GM18951 (cell line): ENCODE data around the gene EHMT2.
"Not testable (repeated sequence)": the region's sequence is repeated elsewhere in the genome, so short reads cannot be mapped to it uniquely, and the experiment has no call there.

ENCODE experiments used
- POLR2A ChIP-seq: IDR thresholded peaks from 4 replicates; pipeline ENCODE4 v1.6.1; 2011; ENCODE audit warnings: mild to moderate bottlenecking; ENCODE audit not compliant: insufficient read length, insufficient read depth; ENCODE audit errors: extremely low read depth
- in situ Hi-C: fragments of 300-500 bp; cut with MboI; formaldehyde crosslinking; loops from one replicate; pipeline ENCODE4 v1.12.0; 2022; ENCODE audit warnings: low sequenced_read_pairs, mixed read lengths, inconsistent platforms; ENCODE audit not compliant: unreplicated experiment

EHMT2 gene

GRCh38 chr6:31850765-31851484 is 46.6 kb downstream of the EHMT2 start:
- in situ Hi-C loops: no loop called here
- no peak for TF ChIP-seq POLR2A

GRCh38 chr6:31847276-31847978 is 50.1 kb downstream of the EHMT2 start:
- in situ Hi-C loops: no loop called here
- TF ChIP-seq POLR2A: no peak

- TF ChIP-seq POLR2A: no peak
- in situ Hi-C loops: no loop called here
These were observed 53.0 kb downstream of the EHMT2 start for GRCh38 chr6:31844507-31844906.

- TF ChIP-seq POLR2A: no peak
- in situ Hi-C loops: no loop called here
These were observed 55.4 kb downstream of the EHMT2 start for GRCh38 chr6:31842053-31842452.

GRCh38 chr6:31839779-31840126 is 57.7 kb downstream of the EHMT2 start:
- in situ Hi-C loops: not testable (repeated sequence)

GRCh38 chr6:31838968-31839367 is 58.5 kb downstream of the EHMT2 start:
- peak; percentile 19 for TF ChIP-seq POLR2A
- in situ Hi-C loops: no loop called here

GRCh38 chr6:31838114-31838553 is 59.4 kb downstream of the EHMT2 start:
- in situ Hi-C loops: not testable (repeated sequence)

- TF ChIP-seq POLR2A: peak; percentile 19
- in situ Hi-C loops: no loop called here
These were observed 60.0 kb downstream of the EHMT2 start for GRCh38 chr6:31837369-31838113.

GRCh38 chr6:31836474-31837368 is 60.8 kb downstream of the EHMT2 start:
- TF ChIP-seq POLR2A: no peak
- in situ Hi-C loops: no loop called here

GRCh38 chr6:31836047-31836473 is 61.4 kb downstream of the EHMT2 start:
- no peak for TF ChIP-seq POLR2A
- in situ Hi-C loops: no loop called here

GRCh38 chr6:31834367-31835250 is 62.9 kb downstream of the EHMT2 start:
- in situ Hi-C loops: no loop called here
- peak; percentile 99 for TF ChIP-seq POLR2A
